Ecto neural progenitor cell (in vitro differentiated cells): ENCODE results near the gene PIP5K1C.

Experiments
- DNase-seq: peaks from one replicate; pipeline ENCODE4 v3.0.0-alpha.2; 2018; ENCODE audit warnings: low spot score

The PIP5K1C gene

DNA sequence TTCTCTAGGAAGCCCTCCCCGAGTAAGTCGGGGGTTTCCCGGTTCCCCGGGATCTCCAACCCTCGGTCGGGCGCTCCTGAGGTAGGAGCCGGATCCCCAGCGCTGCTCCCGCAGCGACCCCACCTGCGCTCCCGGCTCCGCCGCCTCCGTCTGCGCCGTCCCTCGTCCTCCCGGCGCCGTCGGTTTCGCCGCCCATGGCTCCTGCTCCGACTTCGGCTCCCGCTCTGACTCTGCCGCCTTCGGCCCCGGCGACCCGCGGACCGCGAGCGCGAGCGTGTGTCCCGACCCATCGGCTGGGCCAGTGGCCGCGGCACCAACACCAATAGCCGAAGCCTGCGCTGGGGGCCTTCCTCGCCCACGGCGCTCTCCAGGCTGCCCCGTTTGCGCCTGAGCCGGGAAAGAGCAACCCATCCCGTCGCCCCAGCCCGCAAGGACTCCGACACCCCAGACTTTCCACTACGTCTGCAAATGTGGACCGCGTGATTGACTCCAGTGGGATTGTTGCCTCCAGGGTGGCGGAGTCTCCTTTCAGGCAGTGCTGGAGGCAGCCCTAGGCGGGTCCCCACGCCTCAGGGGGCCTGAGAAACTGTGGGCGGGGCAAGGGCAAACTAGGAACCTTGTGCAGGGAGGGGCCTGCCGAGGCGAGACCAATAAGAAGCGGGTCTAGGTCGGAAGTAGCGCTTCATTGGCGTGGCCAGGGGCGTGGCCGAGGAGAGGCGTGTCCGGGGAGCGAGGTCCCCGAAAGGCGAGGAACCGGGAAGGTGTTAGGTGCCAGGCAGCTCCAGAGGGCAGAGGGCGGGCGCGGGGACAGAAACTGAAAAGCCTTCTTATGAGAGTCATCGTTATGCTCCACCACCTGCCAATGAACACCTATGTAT is 73.6 kb downstream of the PIP5K1C start, which contains the start of gene CACTIN:
Gene CACTIN (minus strand): TSS at position 318 of the 878 bp plus-strand sequence. CDS start 28 bp downstream, at position 290.
- DNase-seq, result peak; percentile 98

DNA sequence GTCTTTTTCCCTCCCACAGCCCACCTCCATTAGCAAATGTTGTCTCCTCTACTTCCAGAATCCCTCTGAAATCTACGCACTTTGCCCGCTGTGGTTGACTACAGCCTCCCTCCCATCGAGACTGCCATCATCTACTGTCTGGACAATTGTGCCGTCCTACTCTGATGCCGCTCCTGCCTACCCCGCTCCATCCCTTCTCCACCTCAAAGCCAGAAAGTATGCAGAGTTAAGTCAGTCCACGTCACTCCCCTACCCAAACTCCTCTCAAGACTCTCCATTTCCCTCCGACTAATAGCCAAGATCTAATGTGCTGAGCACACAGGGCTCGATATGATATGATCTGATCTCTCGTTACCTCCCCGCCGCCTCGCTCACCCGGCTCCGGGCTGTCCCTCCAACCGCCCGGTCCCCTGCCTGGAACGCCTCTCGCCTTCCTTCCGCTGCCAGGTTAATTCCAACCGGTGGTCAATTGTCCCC is 74.2 kb downstream of the PIP5K1C start:
- DNase-seq, result no peak

DNA sequence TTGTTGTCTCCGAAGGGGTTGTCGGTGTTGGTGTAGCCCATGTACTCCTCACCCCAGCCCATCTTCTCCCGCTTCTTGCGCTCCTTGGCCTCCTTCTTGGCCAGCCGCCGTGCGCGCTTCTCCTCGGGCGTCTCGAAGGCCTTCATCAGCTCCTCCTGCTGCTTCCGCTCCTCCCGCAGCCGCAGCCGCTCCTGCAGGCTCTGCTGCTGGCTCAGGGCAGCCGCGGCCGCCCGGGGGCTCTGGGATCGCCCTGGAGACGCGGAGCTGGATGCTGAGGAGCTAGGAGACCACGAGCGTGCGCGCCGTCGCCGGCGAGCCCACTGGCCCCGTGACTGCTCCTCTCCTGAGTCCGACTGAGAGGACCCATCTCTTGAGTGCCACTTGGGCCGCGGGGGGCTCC is 76.6 kb downstream of the PIP5K1C start:
- no peak for DNase-seq

DNA sequence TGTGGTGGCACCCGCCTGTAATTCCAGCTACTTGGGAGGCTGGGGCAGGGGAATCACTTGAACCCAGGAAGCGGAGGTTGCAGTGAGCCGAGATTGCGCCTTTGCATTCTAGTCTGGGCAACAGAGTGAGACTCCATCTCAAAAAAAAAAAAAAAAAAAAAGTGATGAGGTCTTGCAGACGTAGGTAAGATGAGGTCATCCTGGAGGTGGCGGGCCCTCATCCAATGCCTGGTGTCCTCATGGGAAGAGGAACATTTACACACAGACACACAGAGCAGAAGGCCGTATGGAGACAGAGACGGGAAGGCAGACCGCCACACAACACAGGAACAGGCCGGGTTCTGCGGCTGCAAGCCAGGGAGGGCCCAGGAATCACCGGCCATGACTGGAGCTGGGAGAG is 78.0 kb downstream of the PIP5K1C start:
- no peak for DNase-seq

DNA sequence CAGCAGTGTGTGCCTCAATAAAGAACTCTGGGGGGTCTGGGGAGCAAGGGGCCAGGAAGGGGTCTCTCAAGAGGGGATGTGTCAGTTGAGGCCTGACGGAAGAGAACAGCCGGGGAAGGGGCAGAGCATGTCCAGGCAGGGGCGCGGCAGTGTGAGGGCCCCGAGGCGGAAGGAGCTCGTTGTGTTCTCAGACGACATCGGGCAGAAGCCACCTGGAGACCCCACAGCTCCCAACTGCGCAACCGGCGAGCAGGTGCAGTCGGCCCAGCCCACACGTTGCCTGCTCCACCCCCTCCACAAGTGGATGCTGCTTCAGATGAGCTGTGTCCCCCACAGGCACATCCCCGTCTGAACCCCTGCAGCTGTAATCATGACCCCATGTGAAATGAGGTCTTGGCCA is 78.6 kb downstream of the PIP5K1C start:
- no peak for DNase-seq

DNA sequence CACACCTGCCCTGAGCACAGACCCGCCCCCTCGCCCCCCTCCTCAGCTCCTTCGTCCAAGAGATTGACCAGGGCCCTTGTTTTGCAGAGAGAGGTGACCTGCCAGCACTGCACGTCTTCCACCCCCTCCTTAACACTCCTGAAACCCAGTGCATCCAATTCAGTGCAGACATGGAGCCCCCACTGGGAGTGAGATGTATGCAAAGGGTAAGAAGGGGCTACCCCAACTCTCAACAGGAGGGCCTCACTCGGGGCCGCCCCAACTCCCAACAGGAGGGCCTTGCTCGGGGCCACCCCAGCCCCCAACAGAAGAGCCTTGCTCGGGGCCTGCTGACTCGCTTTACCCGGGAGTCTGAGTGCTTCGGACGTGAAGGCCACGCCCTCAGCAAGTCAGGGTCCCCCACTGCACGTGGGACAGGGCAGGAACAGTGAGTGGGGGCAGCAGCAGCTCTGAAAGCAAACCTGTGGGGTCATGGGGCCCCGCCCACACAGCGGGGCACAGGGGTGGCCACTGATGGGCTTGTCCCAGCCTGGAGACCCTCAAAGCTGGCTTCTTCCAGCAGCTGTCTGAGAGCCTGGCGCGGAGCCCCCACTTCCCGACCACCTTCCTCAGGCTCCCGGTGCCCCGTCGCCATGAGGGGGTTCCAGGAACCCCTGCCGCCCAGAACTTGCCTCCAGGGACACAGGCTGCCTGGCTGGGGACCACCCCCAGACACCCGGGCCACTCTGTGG is 79.3 kb downstream of the PIP5K1C start:
- DNase-seq, result no peak

DNA sequence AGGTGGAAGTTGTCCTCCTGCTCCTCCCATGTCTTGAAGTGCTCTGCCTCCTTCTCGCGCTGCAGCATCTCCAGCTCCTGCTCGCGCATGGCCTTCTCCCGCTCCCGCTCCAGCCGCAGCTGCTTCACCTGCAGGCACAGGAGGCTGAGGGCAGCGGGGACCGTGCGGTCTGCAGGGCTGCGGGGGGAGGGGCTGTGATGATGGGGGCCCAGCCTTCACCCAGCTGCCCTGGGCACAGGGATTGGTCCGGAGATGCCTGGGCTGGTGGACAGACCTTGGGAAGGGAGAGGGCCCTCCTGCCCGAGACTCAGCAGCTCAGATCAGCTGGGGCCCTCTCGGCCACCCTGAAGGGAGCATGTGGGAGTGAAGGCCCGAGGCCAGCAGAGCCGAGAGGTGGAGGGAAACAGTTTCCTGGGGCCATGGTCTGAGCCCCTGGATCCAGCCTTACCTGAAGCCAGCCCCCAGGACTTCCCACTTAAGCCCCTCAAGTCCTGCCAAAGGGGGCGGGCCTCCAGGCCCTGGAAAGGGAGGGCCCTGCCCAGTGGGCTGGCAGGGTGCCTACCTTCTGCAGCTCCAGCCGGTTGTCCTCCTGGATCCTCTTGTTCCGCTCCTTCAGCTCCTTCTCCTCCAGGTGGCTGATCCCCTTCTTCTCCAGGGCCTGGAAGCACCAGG is 80.0 kb downstream of the PIP5K1C start:
- DNase-seq, result no peak

DNA sequence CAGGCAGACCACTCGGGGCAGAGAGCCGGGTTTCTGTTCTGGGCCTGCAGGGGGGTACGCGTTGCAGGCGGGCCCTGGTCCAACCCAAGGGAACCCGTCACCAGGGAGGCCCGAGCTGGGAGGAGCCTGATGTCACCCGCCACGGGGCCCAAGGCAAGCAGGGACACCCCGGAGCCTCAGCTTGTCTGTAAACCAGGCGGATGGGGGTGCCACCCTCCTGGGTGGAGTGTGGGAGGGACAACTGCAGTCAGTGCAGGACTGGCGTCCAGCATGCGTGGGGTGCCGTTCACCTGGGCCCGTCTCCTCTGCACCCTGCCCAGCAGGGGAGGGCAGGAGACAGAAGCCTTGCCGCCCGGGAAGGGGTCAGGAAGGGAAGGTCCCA is 80.6 kb downstream of the PIP5K1C start:
- DNase-seq, result no peak

DNA sequence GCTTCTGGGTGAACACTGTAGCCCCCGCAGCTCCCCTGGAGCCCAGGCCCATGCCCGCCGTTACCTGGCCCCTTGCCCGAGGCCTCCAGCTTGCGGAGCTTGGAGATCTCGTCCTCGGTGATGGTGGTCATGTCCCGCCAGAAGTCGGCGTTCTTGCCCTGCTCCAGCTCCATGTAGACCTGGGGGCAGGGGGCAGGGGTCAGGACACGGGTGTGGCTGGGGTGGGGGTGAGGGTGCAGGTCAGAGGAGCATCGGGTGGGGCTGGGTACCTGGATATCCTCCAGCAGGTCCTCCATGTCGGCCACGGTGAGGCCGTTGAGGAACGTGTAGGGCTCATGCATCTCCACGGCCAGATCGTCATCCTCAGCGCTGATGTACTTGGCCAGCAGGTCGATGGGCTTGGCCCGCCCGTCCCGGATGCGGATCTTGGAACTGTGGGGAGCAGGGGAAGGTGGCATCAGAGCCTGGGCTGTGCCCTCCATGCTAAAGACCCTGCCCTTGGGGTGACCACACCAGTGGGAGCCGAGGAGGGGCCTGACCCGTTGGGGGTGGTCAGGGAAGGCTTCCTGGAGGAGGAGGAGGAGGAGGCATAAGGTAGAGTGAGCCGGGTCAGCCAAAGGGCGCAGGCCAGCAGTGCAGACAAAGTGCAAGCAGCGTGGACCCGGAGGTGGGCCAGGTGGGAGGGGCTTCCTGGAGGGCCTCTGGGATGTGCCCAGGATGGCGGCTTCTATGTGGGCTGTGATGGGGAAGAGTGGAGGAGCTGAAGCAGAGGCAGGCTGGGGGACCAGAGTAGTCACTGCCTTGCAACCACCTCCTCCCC is 81.2 kb downstream of the PIP5K1C start:
- no peak for DNase-seq

DNA sequence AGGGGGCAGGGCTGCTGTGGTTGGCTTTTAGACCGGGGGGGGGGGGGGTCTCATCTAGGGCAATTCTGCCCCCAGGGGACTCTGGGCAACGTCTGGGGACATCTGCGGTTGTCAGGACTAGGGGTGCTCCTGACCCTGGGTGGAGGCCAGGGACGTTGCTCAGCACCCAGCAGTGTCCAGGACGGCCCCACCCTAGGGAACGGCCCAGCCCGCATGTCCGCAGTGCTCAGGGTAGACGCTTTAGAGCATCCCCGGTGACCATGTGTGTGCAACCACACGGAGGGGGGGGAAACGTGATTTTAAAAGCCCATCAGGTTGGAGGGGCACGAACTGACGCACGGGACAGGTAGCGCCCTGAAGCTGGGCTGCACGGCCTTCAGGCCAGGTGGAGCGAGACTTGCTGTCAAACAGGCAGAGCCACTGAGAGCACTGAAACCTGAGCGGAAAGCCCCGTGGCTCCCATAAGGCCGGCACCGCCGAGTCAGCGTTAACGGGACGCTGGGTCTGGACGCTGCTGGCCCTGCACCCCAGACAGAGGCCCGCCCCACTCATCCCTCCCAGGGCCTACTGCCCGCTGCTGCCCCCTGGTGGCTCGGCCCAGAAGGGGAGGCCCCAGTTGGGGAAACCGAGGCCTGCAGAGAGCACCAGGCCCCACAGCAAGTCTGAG is 82.0 kb downstream of the PIP5K1C start:
- peak; percentile 78 for DNase-seq

DNA sequence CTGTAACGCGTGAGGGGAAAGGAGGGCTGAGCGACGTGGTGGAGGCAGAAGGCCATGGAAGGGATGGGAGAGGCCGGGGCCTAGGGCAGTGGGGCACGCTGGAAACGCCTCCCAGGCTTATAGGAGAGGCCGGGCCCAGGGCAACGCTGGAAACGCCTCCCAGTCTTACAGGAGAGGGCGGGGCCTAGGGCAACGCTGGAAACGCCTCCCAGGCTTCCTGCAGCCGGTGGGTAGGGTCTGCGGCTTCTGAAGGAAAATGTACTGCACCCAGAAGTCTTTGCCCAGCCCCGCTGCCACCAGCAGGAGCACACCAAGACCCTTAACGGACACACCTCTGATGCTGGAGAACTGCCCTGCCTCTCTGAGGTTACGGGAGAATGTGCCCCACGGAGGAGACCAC is 82.8 kb downstream of the PIP5K1C start:
- DNase-seq, result no peak

DNA sequence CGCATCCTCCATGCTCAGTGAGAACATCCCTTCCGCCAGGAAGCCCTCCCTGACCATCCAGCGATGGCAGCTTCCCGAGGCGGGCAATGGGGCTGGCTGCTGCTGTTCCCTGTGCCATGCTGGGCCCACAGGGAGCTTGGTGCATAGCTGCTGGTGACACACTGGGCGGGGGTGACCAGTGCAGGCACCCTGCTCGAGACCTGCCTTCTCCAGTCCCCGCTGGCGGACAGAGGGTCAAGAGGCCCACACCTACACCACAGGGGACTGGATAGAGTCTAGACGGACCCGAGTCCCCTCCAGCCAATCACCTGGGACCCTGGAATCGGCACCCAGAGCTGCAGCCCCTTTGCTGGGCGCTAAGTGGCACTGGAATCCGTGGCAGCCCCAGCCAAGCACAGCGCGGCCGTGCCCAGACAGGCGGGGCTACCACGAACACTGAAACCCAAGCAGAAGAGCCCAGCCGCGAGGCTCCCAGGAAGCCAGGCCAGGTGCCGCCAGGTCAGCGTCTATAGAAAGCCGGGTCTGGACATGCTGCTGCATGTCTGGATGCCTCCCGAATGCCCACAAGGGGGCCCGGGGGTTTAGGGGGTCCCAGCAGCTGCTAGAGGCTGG is 84.6 kb downstream of the PIP5K1C start:
- no peak for DNase-seq

DNA sequence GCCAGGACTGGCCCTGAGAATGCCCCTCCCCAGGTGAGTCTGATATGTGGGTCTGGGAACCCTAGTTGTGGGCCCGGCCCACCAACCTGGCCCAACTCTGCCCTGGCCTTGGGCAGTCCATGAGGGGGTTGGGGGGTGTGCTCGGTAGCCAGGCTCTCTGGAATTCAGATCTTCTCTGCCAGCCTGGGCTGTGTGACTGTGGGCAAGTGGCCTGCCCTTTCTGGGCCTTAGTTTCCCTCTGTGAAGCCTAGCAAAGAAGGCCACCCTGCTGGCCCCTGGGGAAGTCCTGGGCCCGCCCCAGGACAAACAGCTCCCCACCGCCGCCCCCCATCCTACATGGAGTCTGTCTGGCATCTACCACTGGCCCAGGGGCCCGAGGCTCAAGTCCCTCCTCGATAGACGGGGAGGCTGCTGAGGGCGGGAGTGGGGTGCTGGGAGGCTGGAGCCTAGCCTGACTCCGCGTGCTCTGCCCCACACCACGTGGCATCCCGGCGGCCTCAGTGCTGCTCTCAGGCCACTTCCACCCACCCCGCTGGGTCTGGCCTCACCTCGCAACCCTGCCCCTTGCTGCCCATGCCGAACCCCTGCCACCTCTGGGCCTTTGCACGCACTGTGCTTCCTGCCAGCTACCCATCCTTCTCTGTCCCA is 85.3 kb downstream of the PIP5K1C start:
- DNase-seq, result no peak

DNA sequence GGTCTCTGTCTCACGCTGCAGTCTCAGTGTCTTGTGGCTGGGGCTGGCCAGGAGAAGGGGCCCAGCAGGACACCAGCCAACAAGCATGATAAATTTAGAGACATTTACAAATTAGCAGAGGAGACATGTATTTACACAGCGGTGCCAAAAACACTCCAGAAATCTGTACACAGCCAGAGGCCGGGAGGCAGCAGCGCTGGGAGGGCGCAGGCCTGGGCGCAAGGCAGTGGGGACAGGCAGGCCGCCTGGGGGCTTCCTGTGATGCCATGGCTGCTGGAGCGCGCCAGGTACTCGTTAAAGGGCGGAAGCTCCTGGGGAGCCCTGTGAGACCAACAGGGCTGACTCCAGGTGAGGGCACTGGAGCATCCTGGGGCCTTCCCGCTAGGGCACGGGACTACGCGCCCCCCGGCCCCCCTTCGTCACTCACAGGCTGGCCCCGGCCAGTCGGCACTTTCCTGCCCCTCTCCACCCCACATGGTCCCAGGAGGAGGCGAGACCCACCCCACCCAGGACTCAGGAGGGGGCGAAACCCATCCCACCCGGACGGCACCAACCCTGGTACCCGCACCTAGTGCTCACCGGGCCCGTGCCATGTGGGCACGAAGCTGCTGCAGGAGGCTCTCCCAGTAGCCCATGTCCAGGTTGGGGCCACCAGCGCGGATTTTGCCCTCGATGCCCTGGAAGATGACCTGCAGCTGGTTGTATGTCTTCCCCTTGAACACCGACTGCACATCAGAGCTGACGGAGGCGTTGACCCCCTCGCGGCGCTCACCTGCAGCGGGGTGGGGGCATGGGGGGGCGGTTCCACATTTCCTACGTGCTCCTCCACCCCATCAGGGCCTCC is 86.2 kb downstream of the PIP5K1C start:
- no peak for DNase-seq

DNA sequence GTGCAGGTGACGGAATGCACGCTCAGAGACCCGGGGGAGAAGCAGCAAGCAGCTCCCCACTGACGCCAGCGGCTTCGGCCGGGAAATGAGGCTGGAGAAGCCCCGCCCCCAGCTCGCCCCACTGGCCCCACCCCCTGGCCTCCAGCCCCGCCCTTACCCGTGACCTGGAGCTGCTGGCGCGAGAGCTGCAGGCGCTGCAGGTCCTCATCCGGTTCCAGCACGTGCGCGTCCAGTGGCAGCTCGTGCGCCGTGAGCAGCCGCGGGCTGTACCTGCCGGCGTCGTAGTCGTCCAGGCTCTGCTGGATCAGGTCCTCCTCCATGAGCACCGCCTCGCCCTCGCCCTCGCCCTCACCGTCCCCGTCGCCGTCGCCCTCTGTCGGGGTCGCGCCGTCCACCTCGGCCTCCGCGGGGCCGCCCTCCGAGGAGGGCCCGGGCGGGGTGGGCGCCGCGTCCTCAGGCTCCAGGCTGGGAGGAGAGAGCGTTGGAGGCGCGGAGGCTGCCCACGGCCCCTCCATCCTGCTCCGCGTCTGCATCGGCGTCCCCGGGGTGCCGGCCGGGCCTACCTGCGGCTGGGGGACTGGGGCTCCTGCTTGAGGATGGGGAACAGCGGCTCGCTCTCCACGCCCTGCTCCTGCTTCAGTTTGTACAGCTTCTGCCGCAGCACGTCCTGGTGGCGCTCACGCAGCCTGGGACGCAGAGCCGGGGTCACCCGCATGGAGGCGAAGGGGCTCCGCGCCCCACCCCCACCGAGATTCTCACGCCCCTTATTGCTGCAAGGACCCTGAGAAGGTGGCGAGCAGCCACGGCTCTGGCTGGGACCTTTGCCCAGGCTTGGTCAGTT is 87.1 kb downstream of the PIP5K1C start:
- no peak for DNase-seq

DNA sequence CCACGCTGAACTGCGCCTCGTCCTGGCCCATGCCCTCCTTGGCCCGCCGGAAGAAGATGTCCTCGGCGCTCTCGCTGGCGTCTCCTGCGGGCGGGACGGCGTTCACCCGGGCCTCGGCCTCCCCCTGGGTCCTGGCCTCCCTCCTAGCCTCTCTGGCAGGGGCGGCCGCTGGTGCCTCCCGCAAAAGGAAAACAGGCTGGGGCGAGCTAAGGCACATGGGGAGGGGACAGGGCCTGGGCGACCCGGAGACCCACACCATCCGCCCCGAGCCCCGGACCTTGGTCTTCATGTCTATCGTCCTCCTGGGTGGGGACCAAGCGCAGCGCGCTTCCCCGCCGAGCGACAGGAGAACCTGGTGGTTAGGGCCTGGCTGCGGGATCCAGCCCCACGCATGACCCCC is 87.9 kb downstream of the PIP5K1C start:
- DNase-seq, result no peak

DNA sequence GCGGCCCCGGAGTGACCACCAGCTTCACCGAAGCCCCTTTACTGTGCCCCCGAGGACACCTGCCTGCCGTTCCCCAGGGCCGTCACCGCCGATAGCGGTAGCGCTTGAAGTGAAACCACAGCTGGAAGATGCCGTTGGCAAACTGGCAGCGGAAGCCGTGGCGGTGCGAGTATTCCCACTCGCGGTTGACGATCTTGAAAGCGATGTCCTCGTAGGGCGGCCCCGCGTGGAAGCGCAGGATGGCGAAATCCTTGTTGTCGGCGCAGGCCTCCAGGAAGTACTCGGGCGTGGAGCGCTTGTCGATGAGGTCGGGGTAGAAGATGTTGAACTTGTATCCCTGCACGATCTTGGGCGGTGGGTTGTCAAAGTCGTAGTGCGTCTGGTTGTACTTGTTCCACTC is 88.4 kb downstream of the PIP5K1C start:
- DNase-seq, result no peak
